ENCODE measurements around the gene NEDD4L. TPM values are rescaled to one million over a fixed set of nuclear protein-coding genes. Genes with fewer than 3 reads are reported as not detected.

NEDD4L gene
- total RNA-seq, 1 donor from 2014 or later, result 3.7 TPM

- intact Hi-C loops (cut with micrococcal nuclease), result no loop called here
These were observed 7.9 kb downstream of the NEDD4L start for GRCh38 chr18:58051765-58052460.

DNA sequence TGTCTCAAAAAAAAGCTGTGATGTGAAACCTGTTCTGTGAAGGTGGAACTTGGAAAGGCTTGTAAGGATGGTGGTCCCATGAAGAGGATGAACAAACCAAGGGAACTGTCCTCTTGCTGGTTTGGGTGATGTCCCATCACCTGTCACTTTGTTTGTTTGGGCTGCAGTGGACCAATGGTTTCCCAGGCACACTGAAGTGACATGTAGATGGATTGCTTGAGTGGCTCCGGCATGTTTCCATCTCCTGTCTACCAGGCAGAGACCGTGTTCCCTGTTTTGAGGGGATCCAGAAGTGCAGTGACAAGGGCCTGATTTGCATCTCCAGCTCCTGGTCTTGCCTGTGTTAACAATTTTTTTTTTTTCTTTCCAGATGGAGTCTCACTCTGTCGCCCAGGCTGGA lies 8.9 kb downstream of the NEDD4L start:
- intact Hi-C loops (cut with micrococcal nuclease), result no loop called here

DNA sequence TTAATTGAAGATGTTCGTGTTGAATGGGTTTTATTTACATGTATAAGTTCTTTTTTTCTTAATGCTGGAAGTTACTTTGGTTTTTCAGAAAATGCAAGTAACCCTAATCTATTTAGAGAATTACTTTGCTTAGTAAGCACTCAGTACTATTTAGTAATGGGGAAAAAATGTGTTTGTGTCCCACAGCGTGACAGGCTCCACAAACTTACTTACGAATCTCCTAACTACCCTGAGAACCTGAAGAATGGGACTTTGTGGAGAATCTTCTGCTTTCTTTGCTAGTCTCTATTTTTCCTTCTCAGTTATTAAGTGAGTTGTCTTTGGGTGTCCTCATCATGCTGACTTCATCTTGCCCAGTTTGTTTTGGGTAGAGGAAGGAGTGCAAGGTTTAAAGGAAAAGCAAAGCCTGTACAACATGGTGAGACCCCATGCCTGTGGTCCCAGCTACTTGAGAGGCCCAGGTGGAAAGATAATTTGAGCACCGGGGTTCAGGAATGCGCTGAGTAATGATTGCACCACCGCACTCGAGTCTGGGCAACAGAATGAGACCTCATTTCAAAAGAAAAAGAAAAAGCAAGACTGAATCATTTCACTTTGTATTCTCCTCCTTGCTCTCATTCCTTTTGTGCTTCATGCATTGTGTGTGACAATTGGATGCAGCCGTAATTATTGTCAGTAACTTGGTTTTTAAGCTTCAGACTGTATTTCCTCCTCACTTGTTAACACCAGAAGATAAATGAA lies 10.2 kb downstream of the NEDD4L start:
- intact Hi-C loops (cut with micrococcal nuclease), result no loop called here

DNA sequence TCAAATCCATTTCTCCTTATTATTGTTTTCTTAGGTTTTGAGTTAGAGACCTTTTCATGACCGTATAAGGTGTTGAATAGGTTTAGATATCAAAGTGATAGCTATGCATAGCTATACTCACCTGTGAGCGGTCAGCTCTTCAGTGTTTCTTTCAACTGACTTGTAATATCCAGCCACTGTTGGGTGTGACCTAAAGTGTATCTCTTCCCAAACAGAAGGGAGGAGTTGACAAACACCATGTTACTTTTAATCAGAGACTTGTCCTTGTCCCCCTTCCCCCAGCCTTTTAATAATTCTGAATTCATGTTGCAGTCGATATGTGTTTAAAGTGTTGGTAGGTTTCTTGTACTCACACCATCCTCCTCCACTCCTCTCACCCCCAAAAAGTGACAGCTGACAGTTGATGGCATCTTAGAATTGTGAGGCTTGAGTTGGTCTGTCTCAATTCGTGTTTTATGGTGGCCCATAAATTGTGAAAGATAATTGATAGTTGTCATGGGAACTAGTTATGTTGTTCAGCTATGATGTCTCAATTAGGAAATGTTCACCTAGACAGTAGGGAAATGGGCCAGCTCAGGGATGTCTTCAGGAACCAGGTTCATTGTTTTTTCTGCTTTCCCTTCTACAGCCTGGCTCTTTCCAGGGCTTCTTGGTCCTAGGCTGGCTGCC lies 12.0 kb downstream of the NEDD4L start:
- intact Hi-C loops (cut with micrococcal nuclease), result no loop called here

DNA sequence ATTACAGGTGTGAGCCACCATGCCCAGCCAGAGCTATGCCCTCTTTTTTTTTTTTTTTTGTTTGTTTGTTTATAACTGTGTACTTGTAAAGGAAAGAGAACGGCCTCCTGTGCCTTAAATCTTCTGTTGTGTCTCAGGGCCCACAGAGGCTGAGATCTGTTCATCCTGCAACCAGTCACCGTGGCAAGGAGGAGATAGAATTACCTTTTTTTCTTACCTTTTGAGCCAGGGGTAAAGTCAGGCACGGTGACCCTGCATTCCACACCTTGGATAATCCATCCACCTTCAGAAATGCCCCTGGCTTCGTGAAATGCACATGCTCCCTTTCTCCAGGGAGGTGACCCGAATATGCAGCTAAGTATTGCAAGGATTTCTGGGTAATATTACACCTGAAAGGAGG lies 12.8 kb downstream of the NEDD4L start:
- intact Hi-C loops (cut with micrococcal nuclease), result no loop called here

GRCh38 chr18:58057291-58057965 lies 13.4 kb downstream of the NEDD4L start:
- intact Hi-C loops (cut with micrococcal nuclease), result no loop called here

DNA sequence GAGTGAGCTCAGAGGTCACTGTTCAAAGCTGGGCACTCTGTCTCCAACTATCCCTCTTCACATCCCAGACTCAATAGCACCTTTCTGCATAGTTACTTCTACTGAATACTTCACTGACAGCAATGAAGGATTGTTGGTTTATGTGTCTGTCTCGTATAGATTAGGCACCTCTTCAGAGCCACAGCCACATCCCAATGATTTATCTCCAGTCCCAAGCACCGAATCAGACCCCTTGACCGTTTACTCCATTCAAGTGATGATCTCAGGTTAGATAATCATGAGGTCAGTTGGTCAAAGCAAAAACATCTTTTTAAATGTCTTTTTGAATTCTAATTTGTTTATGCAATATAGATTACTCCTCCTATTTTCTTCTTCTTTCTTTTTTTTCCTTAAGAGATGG lies 14.7 kb downstream of the NEDD4L start:
- intact Hi-C loops (cut with micrococcal nuclease), result no loop called here

- intact Hi-C loops (cut with micrococcal nuclease), result no loop called here
These were observed 16.2 kb downstream of the NEDD4L start for GRCh38 chr18:58060254-58060653.

GRCh38 chr18:58061349-58061748 lies 17.3 kb downstream of the NEDD4L start:
- intact Hi-C loops (cut with micrococcal nuclease), result no loop called here

DNA sequence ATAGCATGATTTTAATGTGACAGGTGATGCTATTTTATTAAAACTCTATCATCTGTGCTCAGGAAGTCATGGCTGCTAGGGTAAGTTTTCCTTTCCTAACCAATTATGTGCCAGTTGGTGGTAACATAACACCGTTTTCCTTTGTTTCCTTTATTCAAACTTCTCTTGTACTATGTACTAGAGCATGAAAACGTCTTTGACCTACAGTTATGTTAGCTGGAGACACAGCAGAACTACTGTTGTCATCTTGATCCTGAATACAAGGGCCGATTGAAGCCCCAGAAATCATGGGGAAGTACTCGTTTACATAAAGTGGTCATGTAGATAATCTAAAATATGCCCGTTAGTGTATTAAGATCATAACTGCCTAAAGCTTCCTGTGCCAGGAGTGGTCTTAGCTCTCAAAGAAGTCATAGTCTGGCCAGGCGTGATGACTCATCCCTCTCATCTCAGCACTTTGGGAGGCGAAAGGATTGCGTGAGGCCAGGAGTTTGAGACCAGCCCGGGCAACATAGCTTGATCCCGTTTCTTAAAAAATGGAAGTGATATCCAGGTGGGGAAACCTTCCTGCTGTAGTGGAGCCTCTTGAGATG lies 20.5 kb downstream of the NEDD4L start:
- intact Hi-C loops (cut with micrococcal nuclease), result no loop called here

DNA sequence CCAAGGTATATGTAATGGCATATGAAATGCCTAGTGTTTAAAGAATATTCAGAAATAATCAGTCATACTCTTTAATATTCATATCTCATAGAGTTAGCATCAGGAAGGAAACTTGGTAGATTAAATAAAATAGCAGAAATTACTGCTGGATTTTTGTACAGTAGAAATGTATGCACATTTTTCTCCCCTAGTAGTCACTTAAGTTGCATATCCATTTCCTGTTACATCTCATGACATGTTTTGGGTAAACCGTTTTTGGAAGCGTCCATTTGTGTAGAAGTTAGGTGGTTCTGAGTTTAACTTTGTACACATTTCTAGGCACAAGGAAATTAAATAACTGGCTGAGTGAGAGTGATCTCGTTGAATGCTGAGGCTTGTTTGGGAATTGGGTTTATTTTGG lies 21.9 kb downstream of the NEDD4L start:
- intact Hi-C loops (cut with micrococcal nuclease), result no loop called here

- intact Hi-C loops (cut with micrococcal nuclease), result no loop called here
These were observed 23.6 kb downstream of the NEDD4L start for GRCh38 chr18:58067601-58068000.

- intact Hi-C loops (cut with micrococcal nuclease), result no loop called here
These were observed 25.1 kb downstream of the NEDD4L start for GRCh38 chr18:58069099-58069498.

- intact Hi-C loops (cut with micrococcal nuclease), result no loop called here
These were observed 25.8 kb downstream of the NEDD4L start for GRCh38 chr18:58069721-58070292.

DNA sequence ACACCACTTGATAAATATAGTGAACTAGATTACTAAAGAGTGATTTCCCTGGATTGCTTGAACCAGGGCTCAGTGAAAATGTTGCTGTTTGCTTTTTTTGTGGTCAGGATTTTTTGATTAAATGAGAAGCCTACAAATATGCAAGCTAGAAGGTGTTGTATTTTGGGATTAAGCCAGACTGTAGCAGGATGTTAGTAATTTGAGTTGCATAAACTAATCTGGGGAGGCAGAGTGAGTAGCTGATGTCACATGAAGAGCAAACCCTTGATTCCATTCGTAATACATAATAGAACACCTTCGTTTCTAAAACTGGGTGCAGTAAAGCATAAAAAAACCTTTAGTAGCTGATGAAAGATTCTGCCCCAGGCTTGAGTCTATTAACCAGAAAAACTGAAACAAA lies 32.0 kb downstream of the NEDD4L start:
- intact Hi-C loops (cut with micrococcal nuclease), result no loop called here

DNA sequence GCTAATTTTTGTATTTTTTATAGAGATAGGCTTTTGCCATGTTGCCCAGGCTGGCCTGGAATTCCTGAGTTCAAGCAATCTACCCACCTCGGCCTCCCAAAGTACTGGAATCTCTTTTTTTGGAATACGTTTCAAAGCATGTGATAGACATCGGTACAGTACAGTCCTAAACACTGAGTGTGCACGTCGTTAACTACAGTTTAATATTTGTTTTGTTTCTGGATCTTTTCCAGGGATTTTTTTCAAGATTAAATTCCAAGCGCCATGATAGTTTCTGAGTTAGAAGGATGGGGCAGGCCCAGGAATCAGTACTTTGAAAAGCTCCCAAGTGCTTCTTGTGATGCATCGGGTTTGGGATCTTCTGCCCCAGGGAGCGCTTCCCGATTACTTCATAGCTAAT lies 33.3 kb downstream of the NEDD4L start:
- intact Hi-C loops (cut with micrococcal nuclease), result no loop called here

- intact Hi-C loops (cut with micrococcal nuclease), result no loop called here
These were observed 35.0 kb downstream of the NEDD4L start for GRCh38 chr18:58078889-58079573.

GRCh38 chr18:58080451-58080850 lies 36.4 kb downstream of the NEDD4L start:
- intact Hi-C loops (cut with micrococcal nuclease), result no loop called here

GRCh38 chr18:58087928-58088690 lies 44.1 kb downstream of the NEDD4L start:
- intact Hi-C loops (cut with micrococcal nuclease), result no loop called here

DNA sequence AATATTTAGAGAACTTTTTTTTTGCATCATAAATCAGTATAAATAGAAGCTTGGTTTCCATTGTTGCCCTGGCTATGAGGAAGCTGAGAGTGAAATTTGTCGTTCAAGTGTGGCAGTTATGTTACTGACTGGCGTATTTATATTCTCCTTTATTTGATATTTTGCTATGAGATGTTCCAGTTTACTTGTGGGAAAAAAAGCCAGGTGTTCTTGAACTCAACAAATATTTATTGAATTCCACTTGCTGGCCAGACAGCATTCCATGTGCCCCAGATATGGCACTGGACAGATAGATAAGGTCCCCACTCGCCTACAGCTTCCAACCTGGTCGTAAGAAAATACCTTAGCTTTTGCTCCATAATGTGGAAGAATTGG lies 44.7 kb downstream of the NEDD4L start:
- intact Hi-C loops (cut with micrococcal nuclease), result no loop called here

Data from T-helper 2 cell treated with Interferon-gamma antibody and Interleukin-4, amounts not matched to agents 100 ng/mL and 5 ng/mL, for 36 hours (primary cell).